ENCODE results near the gene CSTF2.

Gene CSTF2

DNA sequence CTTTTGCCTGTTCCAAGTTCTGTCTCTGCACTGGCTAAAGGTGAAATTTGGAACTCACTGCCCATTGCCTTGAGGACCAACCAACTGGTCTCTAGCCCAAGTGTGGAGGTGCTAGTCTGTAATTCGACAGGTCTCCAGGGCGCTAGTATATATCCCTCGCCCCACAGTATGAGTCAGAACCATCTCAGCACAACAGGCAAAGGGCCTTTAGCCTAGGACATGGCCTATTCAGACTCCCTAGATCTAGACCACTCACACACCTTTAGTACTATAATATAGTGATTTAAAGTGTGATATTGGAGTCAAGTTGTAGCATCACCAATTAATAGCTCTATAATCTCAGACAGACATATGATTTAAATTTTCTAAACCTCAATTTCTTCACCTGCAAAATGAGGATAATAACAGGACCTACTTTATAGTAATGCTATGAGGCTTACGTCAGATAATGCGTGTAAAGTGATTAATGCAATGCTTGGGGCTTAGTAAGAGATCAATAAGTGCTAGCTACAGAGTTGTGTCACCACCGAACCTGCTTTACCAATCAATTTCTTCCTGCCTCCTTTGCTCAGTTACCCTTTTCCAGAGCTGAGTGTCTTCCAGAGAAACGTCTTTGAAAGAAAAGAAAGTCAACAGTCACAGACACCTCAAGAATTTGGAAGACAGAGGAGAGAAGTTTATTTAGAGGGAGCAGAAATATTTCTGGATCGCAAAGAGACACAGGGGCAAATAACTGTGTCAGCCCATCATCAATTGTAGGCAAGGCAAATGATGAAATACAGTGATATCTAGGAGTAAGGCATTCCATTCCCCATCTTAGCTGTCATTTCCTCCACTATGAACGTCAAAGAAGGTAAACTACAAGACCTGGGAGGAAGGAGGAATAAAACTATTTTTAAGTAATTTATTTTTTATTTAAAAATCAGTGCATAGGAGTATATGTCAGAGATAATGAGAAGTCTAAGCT, 51.7 kb downstream of the CSTF2 start:
- no peak for DNase-seq

- DNase-seq, result no peak
Measured at GRCh38 chrX:100874325-100874724, 54.1 kb downstream of the CSTF2 start, which contains the start of gene NOX1. Gene NOX1 (minus strand): TSS chrX:100874359. CDS start chrX:100874139, 220 bp downstream.

DNA sequence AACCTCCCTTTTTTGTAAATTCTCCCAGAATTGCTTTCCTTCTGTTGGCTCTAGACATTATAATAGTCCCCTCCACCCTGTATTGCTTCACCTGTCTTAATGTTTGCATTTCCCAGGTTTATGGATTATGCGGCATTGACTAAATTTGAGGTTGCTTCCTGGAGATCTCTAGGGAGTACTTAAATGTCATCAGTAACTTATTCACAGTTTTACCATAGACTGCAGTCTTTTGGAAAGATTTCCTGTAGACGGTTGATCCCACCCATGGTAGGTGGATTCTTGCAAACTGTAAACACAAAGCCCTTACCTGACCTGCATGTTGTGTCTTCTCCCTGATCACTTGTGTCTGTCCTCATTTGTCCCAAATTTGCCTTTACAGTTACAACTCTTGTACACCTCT, 60.2 kb downstream of the CSTF2 start:
- DNase-seq, result no peak

DNA sequence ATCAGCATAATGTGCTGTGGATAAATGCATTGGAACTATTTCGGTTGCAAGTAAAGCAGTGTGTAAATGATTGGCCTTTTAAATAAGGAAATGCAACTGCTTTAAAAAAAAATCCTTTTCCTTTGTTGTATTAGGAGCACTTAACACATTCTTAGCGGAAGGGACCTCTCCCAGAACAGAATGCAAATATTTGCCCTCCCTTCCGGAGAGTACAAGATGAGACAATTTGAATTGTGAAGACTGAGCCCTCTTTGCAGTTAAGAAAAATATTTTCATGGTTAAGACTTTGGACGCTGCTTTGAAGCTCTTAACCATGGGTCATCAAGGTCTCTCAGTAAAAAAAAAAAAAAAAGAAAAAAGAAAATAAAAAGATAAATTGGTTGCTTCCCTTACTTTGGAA, 63.5 kb downstream of the CSTF2 start:
- no peak for DNase-seq

Measured in effector CD4-positive, alpha-beta T cell (primary cell).